Stimulated activated effector memory CD8-positive, alpha-beta T cell treated with anti-CD3 and anti-CD28 coated beads, Interleukin-12 subunit alpha, Interleukin-12 subunit beta, amount 100 ng/mL, for 72 hours (primary cell): Measurements from ENCODE around the gene VIT.

ENCODE experiments used
- ATAC-seq: fragments of 150-1000 bp; cut with Tn5 transposase; 2 replicates; pipeline ENCODE4 v1.10.0; 2021
- DNase-seq, 2 donors: peaks; one replicate each; pipeline ENCODE4 v3.0.0; 2021 to 2022; ENCODE audit warnings: low spot score in 2 of 2
- H3K27ac Mint-ChIP-seq: one replicate; pipeline ENCODE4 v1.8.0; 2022; ENCODE audit warnings: mild to moderate bottlenecking, mixed read lengths
- H3K36me3 Mint-ChIP-seq: one replicate; pipeline ENCODE4 v1.8.0; 2022; ENCODE audit warnings: mild to moderate bottlenecking, mixed read lengths
- H3K4me1 Mint-ChIP-seq: one replicate; pipeline ENCODE4 v1.8.0; 2022; ENCODE audit warnings: mixed read lengths
- H3K4me3 Mint-ChIP-seq: one replicate; pipeline ENCODE4 v1.8.0; 2022; ENCODE audit warnings: mild to moderate bottlenecking, mixed read lengths
- H3K9me3 Mint-ChIP-seq: one replicate; pipeline ENCODE4 v1.8.0; 2022; ENCODE audit warnings: mixed read lengths

The VIT gene

GRCh38 chr2:36713310-36713709 lies 16.8 kb downstream of the VIT start:
- ATAC-seq = no peak
- H3K9me3 Mint-ChIP-seq = no peaks in the 10 kb centered on the region
- no peak for DNase-seq
- no peak overlapping the region for H3K4me3 Mint-ChIP-seq
- no peak overlapping the region for H3K27ac Mint-ChIP-seq
- H3K36me3 Mint-ChIP-seq = no peaks in the 10 kb centered on the region
- H3K4me1 Mint-ChIP-seq = no peaks in the 10 kb centered on the region

- Mint-ChIP-seq H3K4me3 (no peak overlapping the region), H3K27ac (no peak overlapping the region), H3K36me3 (no peaks in the 10 kb centered on the region), H3K9me3 (peaks cover 3% of the 10 kb centered on the region), H3K4me1 (no peaks in the 10 kb centered on the region)
- DNase-seq = no peak
- no peak for ATAC-seq
Observed at GRCh38 chr2:36716111-36716510, 19.6 kb downstream of the VIT start.

DNA sequence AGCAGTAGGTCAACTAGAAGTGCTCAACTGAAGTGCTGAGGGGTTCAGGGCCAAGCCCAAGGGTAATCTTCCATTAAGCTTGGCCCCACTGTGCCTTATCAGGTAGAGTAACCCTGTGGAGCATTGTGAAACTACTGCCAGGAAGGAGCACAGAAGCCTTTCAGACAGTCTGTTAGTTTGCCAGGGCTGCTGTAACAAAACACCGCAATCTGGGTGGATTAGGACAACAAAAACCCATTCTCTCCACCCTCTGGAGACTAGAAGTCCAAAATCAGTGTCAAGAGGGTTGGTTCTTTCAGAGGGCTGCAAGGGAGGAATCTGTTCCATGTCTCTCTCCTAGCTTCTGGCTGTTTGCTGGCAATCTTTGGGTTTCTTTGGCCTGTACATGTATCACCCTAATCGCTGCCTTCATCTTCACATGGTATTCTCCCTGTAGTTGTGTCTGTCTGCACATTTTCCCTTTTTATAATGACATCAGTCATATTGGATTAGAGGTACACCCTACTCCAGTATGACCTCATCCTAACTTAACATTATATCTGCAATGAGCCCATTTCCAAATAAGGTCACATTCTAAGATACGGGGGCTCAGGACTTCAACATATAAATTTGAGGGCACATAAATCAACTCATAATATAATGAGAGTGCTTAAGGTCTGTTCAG lies 21.2 kb downstream of the VIT start:
- Mint-ChIP-seq H3K9me3 (peaks cover 3% of the 10 kb centered on the region), H3K4me3 (no peak overlapping the region), H3K36me3 (no peaks in the 10 kb centered on the region), H3K27ac (no peak overlapping the region), H3K4me1 (no peaks in the 10 kb centered on the region)
- ATAC-seq (no peak), DNase-seq (no peak)

DNA sequence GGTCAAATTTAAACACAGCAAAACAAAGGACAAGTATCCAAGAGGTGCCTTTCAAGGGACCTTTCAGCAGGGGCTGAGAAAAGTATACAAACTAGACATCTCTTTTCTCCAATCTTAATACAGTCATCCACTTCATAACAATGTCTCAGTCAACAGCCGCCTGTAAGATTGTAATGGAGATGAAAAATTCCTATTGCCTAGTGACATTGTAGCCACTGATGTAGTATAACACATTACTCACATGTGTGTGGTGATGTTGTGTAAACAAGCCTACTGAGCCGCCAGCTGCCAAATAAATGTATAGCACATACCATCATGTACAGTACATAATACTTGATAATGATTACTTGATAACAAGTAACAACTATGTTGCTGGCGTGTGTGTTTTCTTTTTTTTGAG lies 31.0 kb downstream of the VIT start:
- ATAC-seq = no peak
- H3K27ac Mint-ChIP-seq = no peak overlapping the region
- no peaks in the 10 kb centered on the region for H3K36me3 Mint-ChIP-seq
- DNase-seq = no peak
- no peak overlapping the region for H3K4me3 Mint-ChIP-seq
- no peaks in the 10 kb centered on the region for H3K4me1 Mint-ChIP-seq
- H3K9me3 Mint-ChIP-seq = no peaks in the 10 kb centered on the region

DNA sequence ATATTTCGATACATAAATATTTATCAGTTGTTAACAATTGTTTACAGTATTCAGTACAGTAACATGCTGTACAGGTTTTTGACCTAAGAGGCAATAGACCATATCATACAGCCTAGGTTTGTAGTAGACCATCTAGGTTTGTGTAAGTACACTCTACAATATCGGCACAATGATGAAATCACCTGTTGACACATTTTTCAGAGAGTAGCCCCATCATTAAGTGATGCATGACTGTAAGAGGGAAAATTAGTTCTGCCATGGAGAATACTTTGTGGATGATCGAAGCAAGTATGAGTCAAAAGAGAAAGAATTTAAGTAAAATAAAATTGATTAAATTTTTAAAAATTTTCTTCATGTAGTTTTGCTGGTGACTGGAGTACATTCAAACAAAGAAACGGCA lies 32.6 kb downstream of the VIT start:
- H3K9me3 Mint-ChIP-seq = no peaks in the 10 kb centered on the region
- DNase-seq = no peak
- no peaks in the 10 kb centered on the region for H3K36me3 Mint-ChIP-seq
- no peak overlapping the region for H3K4me3 Mint-ChIP-seq
- no peak for ATAC-seq
- H3K27ac Mint-ChIP-seq = no peak overlapping the region
- H3K4me1 Mint-ChIP-seq = no peaks in the 10 kb centered on the region

DNA sequence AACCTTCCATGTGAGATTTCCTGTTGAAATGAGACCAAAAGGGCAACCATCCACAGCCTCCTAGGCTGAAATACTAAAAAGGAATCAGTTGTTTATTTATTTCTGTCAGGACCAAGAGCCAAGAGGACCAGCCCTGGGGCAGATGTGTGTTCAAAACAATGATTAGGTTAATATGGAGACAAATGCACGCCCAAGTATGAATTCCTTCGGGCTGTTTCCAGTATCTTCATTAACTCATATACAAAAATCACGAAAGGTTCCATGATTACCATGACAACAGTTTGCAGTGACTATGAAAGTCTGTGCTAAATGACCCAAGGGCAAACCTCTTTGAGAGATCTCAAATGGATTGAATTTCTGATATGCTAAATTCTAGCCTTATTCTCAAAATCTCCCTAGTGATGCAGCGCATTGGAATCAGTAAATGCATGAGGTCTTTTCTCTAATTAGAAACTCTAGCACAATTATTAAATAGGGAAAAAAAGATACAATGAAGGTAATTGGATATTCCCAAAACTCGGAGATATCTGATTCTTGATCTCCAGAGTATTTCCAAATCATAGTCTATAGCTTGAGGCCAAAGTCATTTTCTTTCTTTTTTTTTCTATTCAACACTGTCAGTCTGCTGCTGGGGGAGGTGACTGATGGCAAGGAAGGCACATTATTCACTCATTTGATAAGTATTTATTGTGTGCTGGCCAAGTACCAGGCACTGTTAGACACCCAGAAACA lies 35.6 kb downstream of the VIT start:
- no peak for DNase-seq
- no peak for ATAC-seq
- H3K27ac Mint-ChIP-seq = no peak overlapping the region

DNA sequence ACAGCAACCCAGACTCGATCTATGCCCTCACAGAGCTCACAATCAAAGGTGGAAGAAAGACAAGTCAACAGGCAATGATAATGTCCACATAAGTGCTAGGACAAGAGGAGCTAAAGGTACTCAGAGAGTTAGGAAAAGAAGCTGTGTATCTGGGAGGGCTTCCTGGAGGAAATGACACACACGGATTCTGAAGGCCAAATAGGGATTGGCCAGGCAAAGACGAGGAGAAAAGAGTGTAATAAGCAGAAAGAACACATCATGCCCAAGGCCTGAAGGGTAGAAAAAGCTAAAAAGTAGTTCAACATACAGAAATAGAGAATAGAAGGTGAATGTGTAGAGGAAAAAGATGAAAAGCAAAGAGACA lies 36.1 kb downstream of the VIT start:
- no peaks in the 10 kb centered on the region for H3K36me3 Mint-ChIP-seq
- no peaks in the 10 kb centered on the region for H3K4me1 Mint-ChIP-seq
- no peaks in the 10 kb centered on the region for H3K9me3 Mint-ChIP-seq
- ATAC-seq (no peak), DNase-seq (no peak)
- H3K27ac Mint-ChIP-seq = no peak overlapping the region
- H3K4me3 Mint-ChIP-seq = no peak overlapping the region

More for the DNA sequence above, 35.6 kb downstream of the VIT start:
- no peaks in the 10 kb centered on the region for H3K36me3 Mint-ChIP-seq
- no peaks in the 10 kb centered on the region for H3K4me1 Mint-ChIP-seq
- H3K9me3 Mint-ChIP-seq = no peaks in the 10 kb centered on the region
- no peak overlapping the region for H3K4me3 Mint-ChIP-seq

- no peak overlapping the region for H3K27ac Mint-ChIP-seq
- no peak for DNase-seq
- no peak overlapping the region for H3K4me3 Mint-ChIP-seq
Observed at GRCh38 chr2:36733215-36733614, 36.7 kb downstream of the VIT start.

DNA sequence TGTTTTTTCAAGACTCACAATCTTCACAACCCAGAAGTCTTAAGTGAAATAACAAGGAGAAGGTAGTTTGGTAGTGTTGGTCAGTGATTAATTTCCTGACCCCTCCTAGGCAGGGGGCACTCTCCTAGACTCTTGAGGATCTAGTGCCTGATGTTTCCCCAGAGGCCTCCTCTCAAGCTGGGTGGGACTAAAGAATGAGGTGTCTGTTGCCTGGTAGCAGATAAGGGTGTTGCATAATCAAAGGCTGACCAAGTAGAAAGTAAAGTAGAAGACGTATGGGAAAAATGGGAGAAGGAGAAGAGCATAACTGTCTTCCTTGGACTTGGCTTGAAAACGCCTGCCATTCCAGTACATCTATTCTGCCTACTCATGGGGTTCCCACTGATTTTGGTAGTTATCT lies 37.8 kb downstream of the VIT start:
- Mint-ChIP-seq H3K4me3 (no peak overlapping the region), H3K36me3 (no peaks in the 10 kb centered on the region), H3K9me3 (no peaks in the 10 kb centered on the region), H3K4me1 (no peaks in the 10 kb centered on the region), H3K27ac (no peak overlapping the region)
- DNase-seq = no peak
- no peak for ATAC-seq

More at GRCh38 chr2:36733215-36733614, 36.7 kb downstream of the VIT start:
- H3K4me1 Mint-ChIP-seq = no peaks in the 10 kb centered on the region
- H3K36me3 Mint-ChIP-seq = no peaks in the 10 kb centered on the region
- H3K9me3 Mint-ChIP-seq = no peaks in the 10 kb centered on the region
- no peak for ATAC-seq

DNA sequence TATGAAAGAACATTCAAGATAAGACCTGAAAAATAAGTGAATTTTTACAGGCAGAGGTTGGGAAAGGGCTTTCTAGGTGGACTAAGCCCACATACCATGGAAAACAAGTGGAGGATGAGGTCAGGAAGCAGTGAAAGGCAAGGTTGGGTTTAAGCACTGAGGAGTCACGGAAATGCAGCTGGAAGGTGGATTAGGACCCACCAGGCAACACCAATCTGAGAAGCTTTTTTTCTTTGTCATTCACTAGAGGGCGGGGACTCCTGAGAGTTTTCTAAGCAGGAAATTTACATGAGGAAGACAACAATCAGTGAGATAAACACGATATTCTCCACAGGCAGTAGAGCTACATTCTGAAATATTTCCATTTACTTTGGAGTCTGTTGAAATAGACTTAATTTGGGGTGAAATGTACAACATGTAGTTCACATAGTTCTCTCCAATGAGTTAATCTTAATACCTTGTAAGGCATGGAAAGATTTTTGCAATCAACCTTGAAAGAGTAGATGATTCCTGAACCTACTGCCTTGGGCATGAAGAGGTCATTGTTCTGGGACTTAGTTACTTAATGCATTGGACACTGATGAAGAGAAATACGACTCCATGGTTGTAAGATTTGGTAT lies 40.7 kb downstream of the VIT start:
- H3K9me3 Mint-ChIP-seq = no peaks in the 10 kb centered on the region
- no peaks in the 10 kb centered on the region for H3K36me3 Mint-ChIP-seq
- H3K4me3 Mint-ChIP-seq = no peak overlapping the region
- H3K4me1 Mint-ChIP-seq = no peaks in the 10 kb centered on the region
- no peak for ATAC-seq
- no peak overlapping the region for H3K27ac Mint-ChIP-seq
- DNase-seq = no peak

- H3K4me3 Mint-ChIP-seq = no peak overlapping the region
- no peak overlapping the region for H3K27ac Mint-ChIP-seq
Observed at GRCh38 chr2:36740061-36740460, 43.6 kb downstream of the VIT start.

DNA sequence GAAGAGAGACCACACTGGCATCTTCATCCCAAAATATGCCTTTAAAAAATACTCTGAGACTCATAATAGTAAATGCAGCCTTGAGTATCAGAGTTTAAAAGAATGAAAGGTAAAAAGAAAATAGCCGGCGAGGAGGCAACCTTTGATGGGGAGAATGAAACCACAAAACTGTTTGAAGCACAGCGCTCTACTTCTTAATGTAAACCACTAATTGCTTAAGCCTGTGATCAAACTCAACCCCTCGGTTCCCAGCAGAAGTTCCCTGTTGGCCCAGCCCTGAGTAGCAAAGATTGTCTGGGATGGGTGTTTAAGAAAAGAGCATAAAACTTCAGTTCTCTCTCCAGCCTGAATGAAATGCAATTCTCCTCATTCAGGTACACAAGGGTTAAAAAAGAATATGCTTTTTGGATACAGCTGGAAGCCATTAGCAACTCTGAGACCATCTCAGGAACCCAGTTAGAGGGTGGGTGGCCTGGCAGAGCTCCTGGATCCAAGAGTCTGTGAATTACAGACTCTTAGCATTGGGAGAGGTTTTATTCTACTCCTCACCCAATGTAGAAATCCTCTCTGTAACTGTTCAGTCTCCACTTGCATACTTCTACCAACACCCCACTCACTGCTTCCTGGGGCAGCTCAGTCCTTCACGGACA lies 44.8 kb downstream of the VIT start:
- DNase-seq (no peak), ATAC-seq (no peak)
- H3K4me1 Mint-ChIP-seq = no peaks in the 10 kb centered on the region
- no peaks in the 10 kb centered on the region for H3K36me3 Mint-ChIP-seq
- H3K9me3 Mint-ChIP-seq = no peaks in the 10 kb centered on the region
- no peak overlapping the region for H3K4me3 Mint-ChIP-seq
- no peak overlapping the region for H3K27ac Mint-ChIP-seq

More at GRCh38 chr2:36740061-36740460, 43.6 kb downstream of the VIT start:
- no peak for DNase-seq
- no peaks in the 10 kb centered on the region for H3K4me1 Mint-ChIP-seq
- H3K9me3 Mint-ChIP-seq = no peaks in the 10 kb centered on the region
- no peaks in the 10 kb centered on the region for H3K36me3 Mint-ChIP-seq
- no peak for ATAC-seq

GRCh38 chr2:36743954-36744353 lies 47.4 kb downstream of the VIT start:
- Mint-ChIP-seq H3K4me1 (no peaks in the 10 kb centered on the region), H3K27ac (no peak overlapping the region)

DNA sequence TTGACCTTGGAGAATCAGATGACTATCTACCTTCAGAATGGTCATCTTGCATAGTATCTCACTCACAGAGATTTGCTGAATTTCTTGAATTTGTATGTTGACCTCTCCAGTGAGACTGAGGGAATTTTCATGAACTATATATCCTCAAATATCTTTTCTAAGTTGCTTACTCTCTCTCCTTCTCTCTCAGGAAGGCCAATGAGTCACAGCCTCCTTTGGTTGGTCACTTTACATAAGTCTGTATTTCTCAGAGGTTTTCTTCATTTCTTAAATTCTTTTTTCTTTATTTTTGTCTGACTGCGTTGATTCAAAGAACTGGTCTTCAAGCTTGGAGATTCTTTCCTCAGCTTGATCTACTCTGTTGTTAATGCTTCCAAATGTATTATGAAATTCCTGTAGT lies 51.7 kb downstream of the VIT start:
- no peaks in the 10 kb centered on the region for H3K4me1 Mint-ChIP-seq
- H3K27ac Mint-ChIP-seq = no peak overlapping the region
- DNase-seq (no peak), ATAC-seq (no peak)
- H3K4me3 Mint-ChIP-seq = no peak overlapping the region
- H3K9me3 Mint-ChIP-seq = no peaks in the 10 kb centered on the region
- no peaks in the 10 kb centered on the region for H3K36me3 Mint-ChIP-seq

More at GRCh38 chr2:36743954-36744353, 47.4 kb downstream of the VIT start:
- H3K9me3 Mint-ChIP-seq = no peaks in the 10 kb centered on the region
- ATAC-seq = no peak
- no peak for DNase-seq
- H3K4me3 Mint-ChIP-seq = no peak overlapping the region
- no peaks in the 10 kb centered on the region for H3K36me3 Mint-ChIP-seq

DNA sequence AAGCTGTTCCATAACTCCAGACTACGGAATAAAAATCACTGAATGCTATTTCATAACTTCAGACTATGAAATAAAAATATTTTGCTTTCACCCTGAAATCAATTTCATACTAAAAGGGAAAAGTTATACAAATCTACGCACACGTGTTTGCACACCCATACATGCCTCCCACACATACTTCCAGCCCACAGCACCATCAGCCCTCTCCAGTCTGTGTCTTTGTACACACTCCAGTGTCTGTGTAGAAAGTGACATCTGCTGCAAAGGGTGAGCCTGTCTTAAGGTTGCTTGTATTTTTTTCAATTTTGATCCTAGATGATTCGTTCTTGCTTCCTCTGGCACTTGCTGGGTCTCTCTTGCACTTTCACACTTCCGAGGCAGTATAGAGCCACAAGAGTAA lies 53.6 kb downstream of the VIT start:
- ATAC-seq = no peak
- no peaks in the 10 kb centered on the region for H3K4me1 Mint-ChIP-seq
- DNase-seq = no peak
- no peak overlapping the region for H3K27ac Mint-ChIP-seq
- H3K36me3 Mint-ChIP-seq = no peaks in the 10 kb centered on the region
- H3K9me3 Mint-ChIP-seq = no peaks in the 10 kb centered on the region
- H3K4me3 Mint-ChIP-seq = no peak overlapping the region
